Glomerular endothelial cell (primary cell): ENCODE data around the gene GDI1. TPM values are rescaled to one million over a fixed set of nuclear protein-coding genes. Genes with fewer than 3 reads are reported as not detected.

ENCODE experiments used
- DNase-seq: peaks from one replicate; pipeline ENCODE4 v3.0.0-alpha.2; 2011; ENCODE audit warnings: low read depth, low spot score; ENCODE audit errors: extremely low read depth
- total RNA-seq: library from RNA; depleted of rRNA; stranded (reverse); fragments of >200 nt; gene quantifications from 2 replicates; pipeline ENCODE4 v1.2.3, GENCODE V29; 2015

Gene GDI1
- total RNA-seq, 1 donor from 2014 or later = 115 TPM

DNA sequence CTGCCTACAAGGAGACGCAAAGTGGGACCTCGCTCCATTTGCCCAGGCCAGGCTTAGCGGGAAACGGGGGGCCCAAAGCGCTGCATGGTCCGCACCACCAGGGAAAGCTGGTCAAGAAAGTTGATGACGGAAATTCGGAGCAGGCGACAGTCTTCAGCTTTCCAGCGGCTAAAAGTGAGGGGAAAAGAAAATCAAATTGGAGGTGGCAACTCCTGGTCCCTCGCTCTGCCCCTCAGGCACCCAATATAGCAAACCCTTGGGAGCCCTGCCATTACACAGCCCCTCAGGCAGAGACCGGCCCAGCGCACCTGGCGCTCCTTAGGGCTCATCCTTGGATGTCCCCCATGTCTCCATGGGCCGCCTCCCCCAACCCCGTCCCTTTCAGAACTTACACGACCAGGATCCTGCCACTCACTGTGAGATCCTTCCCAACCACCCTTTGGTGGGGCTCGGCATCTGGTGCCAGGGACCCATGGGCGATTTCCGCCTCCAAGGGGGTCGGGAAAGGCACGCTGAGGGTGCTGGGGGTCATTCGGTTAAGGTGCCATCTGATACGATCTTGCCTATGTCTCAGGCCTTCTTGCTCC lies 41.0 kb downstream of the GDI1 start:
- DNase-seq = no peak

DNA sequence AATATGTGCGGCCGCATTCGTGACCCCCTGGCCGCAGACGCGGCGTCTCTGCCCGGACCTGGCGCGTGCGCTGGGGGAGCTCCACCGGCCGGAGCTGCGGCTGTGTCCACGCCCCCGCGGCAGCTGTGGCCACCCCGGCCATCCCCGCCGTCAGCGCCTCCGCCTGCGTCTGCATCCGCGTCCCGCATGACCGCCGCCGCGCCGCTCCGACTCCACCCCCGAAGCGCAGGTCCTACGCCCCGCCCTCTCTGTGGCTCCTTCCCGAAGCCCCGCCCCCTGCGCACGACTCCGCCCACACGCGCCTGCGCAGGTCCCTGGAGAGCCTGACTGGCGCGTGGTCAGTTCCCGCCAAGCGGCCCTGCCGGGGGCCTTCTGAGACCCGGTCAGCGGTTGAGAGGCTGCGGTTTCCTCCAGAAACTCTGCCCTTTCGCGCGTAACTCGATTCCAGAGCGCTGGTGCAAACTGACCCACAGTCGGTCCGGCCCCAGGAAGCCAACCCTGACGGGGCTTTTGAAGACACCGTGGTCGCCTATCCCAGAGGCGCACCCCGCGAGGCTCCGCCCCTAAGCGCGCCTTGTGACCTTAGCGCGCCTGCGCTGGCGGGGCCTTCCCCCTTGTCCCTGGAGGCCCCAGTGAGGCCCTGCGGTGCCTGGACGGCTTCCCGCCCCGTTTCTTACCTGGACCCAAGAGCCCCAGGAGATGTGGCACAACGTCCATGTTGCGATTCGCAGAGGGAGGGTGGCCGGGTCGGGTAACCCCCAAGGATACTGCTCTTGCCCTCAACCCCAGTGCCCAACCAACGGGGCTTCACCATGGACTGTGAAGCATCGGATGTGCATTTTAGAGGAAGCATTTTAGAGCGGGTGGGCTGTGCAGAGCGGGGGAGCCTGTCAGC lies 42.0 kb downstream of the GDI1 start, which contains the start of gene LAGE3:
Gene LAGE3, minus strand, starts transcription at position 554 of the 895 bp plus-strand sequence. Its CDS starts 366 bp downstream, at position 188.
- DNase-seq = no peak

- no peak for DNase-seq
Observed at GRCh38 chrX:154481195-154481594, 44.2 kb downstream of the GDI1 start.

GRCh38 chrX:154481911-154482601 lies 45.1 kb downstream of the GDI1 start:
- DNase-seq = no peak

- DNase-seq = no peak
Observed at GRCh38 chrX:154482786-154483185, 45.8 kb downstream of the GDI1 start.

DNA sequence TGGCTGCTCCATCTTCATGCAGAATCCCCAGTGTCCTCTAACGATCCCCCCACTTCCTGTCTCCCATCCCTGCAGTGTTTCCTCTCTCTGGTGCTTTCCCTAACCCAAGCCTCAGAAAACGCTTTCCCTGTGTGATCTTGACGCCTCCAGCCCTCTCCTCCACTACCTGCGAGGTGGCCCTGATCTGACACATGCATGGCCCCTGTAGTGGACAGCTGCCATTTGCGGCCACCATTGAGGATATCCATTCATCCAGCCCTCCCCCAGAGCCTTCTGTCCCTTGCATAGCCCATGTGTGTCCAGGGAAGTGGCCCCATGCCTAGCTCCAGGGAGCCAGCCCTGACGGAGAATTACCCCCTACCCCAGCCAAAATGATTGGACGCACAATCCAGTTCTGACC lies 46.4 kb downstream of the GDI1 start:
- DNase-seq = no peak

DNA sequence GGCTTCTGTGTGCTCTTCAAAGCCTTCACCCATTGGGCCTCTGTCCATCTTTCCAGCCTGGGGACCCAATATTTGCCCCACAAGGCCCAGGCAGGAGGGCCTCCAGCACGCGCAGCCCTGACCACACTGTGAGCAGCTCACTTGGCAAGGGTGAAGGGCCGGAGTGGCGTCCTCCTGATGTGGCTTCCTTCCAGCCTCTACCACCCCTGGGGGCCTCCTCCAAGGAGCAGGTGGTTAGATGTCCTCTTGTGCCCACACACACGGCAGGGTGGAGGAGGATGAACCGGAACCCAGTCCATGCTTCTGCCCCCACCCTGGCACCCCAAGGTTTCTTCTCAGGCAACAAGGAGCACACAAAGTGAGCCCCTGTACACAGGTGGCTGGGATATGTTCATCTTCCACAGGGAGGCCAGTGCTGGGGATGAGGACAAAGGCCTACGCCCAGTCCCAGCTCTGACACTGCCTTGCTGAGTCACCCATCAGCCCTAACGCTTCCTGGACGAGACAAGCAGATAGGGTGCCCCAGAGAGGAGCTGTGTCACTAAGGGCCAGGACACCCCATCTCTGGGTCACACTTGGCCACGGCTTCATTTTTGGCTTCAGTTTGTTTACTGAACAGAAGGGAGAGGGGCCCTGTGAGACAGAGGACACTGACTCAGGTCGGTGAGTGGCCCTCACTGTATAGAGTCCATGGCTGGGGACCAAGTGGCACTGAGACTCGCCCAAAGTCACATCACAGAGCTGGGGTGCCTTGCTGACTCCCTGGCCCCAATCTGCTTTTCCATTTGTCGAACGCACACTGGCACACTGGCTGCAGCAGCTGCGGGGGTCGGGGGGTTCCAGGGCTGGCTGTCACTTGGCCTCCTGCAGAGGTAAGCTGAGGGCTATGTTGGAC lies 47.5 kb downstream of the GDI1 start:
- no peak for DNase-seq

GRCh38 chrX:154485150-154486051 lies 48.4 kb downstream of the GDI1 start:
- no peak for DNase-seq

DNA sequence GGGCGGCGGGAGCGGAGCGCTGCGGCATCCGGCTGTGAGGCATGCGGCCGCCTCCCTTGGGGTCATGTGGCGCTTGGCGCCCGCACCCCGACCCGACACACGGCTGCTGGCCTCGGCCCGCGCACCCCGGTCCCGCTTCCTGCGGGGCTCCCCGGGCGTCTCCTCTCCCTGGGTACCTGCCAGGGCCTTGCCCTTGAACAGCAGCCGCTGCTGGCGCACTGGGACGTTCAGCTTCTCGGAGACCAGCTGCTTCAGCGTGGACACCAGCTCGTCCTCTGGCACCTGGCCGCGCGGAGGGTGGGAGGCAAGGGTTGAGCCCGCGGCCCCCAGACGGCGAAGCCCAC lies 49.1 kb downstream of the GDI1 start:
- no peak for DNase-seq

- DNase-seq = no peak
Observed at GRCh38 chrX:154486396-154487207, 49.6 kb downstream of the GDI1 start, which contains the start of gene UBL4A. UBL4A (minus strand) TSS chrX:154486615; CDS start chrX:154486584, 31 bp downstream.

- DNase-seq = no peak
Observed at GRCh38 chrX:154487518-154488290, 50.8 kb downstream of the GDI1 start.

- DNase-seq = no peak
Observed at GRCh38 chrX:154488336-154489075, 51.6 kb downstream of the GDI1 start.

DNA sequence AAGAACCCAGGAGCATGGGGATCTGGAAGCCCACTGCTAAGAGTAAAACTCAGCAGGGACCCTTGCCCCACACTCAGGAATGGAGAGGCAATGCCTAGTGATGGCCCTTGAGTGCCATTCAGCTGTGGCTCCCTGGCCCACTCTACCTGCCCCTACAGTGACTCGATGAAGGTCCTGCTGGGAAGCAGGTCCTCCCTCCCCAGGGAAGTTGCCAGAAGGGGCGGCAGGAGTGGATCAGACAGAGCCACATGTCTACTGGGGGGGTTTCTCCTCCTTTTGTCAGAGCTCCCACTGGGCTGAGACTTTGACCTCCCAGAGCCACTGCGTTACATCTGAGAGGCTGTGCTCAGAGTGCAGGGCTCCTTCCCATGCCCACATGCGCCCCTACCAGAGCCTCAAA lies 52.2 kb downstream of the GDI1 start:
- DNase-seq = no peak

GRCh38 chrX:154490021-154490413 lies 53.1 kb downstream of the GDI1 start:
- no peak for DNase-seq

DNA sequence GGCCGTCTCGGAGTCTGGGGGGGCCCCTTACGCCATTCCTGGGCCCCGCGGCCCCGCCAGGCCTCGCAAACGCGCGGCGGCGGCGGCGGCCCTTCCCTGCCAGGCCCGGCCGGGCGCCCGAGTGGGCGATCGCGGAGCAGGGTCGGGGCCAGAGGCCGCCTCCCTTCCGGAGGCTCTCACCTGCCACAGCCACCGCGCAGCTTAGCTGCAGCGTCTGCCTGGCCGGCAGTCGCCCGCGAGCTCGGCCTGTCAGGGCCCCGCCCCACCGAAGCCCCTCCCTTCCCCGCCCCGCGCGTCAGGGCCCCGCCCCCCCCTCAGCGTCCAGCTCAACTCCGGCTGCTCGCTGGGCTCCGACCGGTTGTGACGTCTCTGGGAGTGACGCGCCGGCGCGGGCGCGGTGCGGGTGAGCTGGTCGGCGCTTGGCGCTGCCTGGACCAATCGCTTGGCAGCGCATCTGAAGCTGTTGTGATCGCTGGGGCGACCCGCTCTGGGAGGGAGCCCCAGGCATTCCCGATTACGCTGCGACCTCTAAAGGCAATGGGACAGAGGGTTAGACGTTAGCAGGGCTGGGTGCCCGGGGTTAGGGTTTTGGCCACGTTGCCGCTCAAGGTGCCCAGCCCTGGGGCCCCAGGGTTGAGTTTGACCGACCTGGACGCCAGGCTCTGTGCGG lies 53.6 kb downstream of the GDI1 start, which contains the start of gene SLC10A3:
Gene SLC10A3, minus strand, starts transcription at position 216 of the 670 bp plus-strand sequence. CDS start 1,689 bp downstream, outside the sequence.
- peak; percentile 54 for DNase-seq
